Measurements from ENCODE around the gene RND2. TPM values are rescaled to one million over a fixed set of nuclear protein-coding genes. Genes with fewer than 3 reads are reported as not detected.

Gene RND2
- total RNA-seq, 3 donors from 2014 or later = 0.16 to 2.0 (median 1.3) TPM

- no peak for TF ChIP-seq POLR2AphosphoS5 (IDR thresholded peaks at IDR 0.05)
- peak in 1 of 3 donors; percentile 27 for TF ChIP-seq CTCF (IDR thresholded peaks at IDR 0.05)
- TF ChIP-seq POLR2A (IDR thresholded peaks at IDR 0.05) = no peak
- intact Hi-C loops (cut with DNase I; ENCODE audit: low total_unique reads) = no loop called here
- H3K27me3 ChIP-seq = no peaks in the 10 kb centered on the region
- peak overlapping the region; percentile 91 to 100 (median 98) for H3K4me3 ChIP-seq
- no peaks in the 10 kb centered on the region for H3K36me3 ChIP-seq
- peak in 1 of 2 donors; percentile 65 for DNase-seq (ENCODE audit: low spot score in 2 of 2)
- H3K9me3 ChIP-seq = no peaks in the 10 kb centered on the region
- H3K27ac ChIP-seq = peak overlapping the region; percentile 90 to 96
- H3K4me1 ChIP-seq = no peaks in the 10 kb centered on the region
Observed at GRCh38 chr17:42980766-42981397, 44.1 kb upstream of the RND2 start.

GRCh38 chr17:42982266-42982665, 42.8 kb upstream of the RND2 start:
- no peak for DNase-seq (ENCODE audit: low spot score in 2 of 2)
- H3K4me3 ChIP-seq = peak overlapping the region in 1 of 3 donors; percentile 15
- TF ChIP-seq POLR2AphosphoS5 (IDR thresholded peaks at IDR 0.05) (no peak), POLR2A (IDR thresholded peaks at IDR 0.05) (no peak), CTCF (IDR thresholded peaks at IDR 0.05) (no peak)
- intact Hi-C loops (cut with DNase I; ENCODE audit: low total_unique reads) = no loop called here
- H3K27me3 ChIP-seq = no peaks in the 10 kb centered on the region
- no peaks in the 10 kb centered on the region for H3K36me3 ChIP-seq
- H3K27ac ChIP-seq = peak overlapping the region; percentile 13 to 43
- no peaks in the 10 kb centered on the region for H3K4me1 ChIP-seq
- H3K9me3 ChIP-seq = no peaks in the 10 kb centered on the region

DNA sequence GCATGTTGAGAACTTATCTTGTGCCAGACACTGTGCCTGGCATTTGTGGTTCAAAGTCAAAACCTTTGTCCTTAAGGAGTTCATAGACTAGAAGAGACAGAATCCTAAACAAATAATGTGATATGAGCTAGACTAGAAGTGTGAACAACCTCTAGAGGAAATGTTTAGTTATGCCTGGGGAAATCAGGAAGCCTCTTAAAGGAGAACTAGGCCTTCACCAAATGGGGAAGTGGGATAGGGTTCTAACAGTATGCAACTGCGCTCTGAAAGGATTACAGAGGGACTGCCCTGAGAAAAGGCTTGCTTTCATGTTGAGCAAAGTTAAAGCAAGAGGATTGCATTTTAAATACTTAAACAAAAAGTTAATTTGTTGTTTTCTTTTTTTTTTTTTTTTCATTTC, 39.8 kb upstream of the RND2 start:
- TF ChIP-seq POLR2A (IDR thresholded peaks at IDR 0.05) = no peak
- no peak for TF ChIP-seq CTCF (IDR thresholded peaks at IDR 0.05)
- TF ChIP-seq POLR2AphosphoS5 (IDR thresholded peaks at IDR 0.05) = no peak
- Histone ChIP-seq H3K27ac (no peak overlapping the region), H3K9me3 (no peaks in the 10 kb centered on the region), H3K36me3 (no peaks in the 10 kb centered on the region), H3K4me1 (no peaks in the 10 kb centered on the region), H3K27me3 (no peaks in the 10 kb centered on the region), H3K4me3 (no peak overlapping the region)
- DNase-seq (ENCODE audit: low spot score in 2 of 2) = no peak
- intact Hi-C loops (cut with DNase I; ENCODE audit: low total_unique reads) = no loop called here

GRCh38 chr17:42989141-42989540, 35.9 kb upstream of the RND2 start:
- no peak for DNase-seq (ENCODE audit: low spot score in 2 of 2)
- intact Hi-C loops (cut with DNase I; ENCODE audit: low total_unique reads) = no loop called here
- H3K4me3 ChIP-seq = no peak overlapping the region
- no peaks in the 10 kb centered on the region for H3K27me3 ChIP-seq
- no peaks in the 10 kb centered on the region for H3K9me3 ChIP-seq
- TF ChIP-seq POLR2A (IDR thresholded peaks at IDR 0.05) (no peak), POLR2AphosphoS5 (IDR thresholded peaks at IDR 0.05) (no peak), CTCF (IDR thresholded peaks at IDR 0.05) (no peak)
- no peak overlapping the region for H3K27ac ChIP-seq
- H3K36me3 ChIP-seq = no peaks in the 10 kb centered on the region
- no peaks in the 10 kb centered on the region for H3K4me1 ChIP-seq

GRCh38 chr17:42989726-42990652, 35.0 kb upstream of the RND2 start:
- Histone ChIP-seq H3K4me1 (no peaks in the 10 kb centered on the region), H3K36me3 (no peaks in the 10 kb centered on the region), H3K4me3 (no peak overlapping the region), H3K27me3 (no peaks in the 10 kb centered on the region), H3K9me3 (no peaks in the 10 kb centered on the region), H3K27ac (peak overlapping the region in 1 of 2 donors; percentile 15)
- DNase-seq (ENCODE audit: low spot score in 2 of 2) = no peak
- intact Hi-C loops (cut with DNase I; ENCODE audit: low total_unique reads) = no loop called here
- no peak for TF ChIP-seq CTCF (IDR thresholded peaks at IDR 0.05)
- TF ChIP-seq POLR2AphosphoS5 (IDR thresholded peaks at IDR 0.05) = no peak
- no peak for TF ChIP-seq POLR2A (IDR thresholded peaks at IDR 0.05)

Measured in breast epithelium (tissue), 4 donors.